Measurements from ENCODE around the gene OR52J3. TPM values are rescaled to one million over a fixed set of nuclear protein-coding genes. Genes with fewer than 3 reads are reported as not detected.

OR52J3 gene
- total RNA-seq, 1 donor from 2014 or later, result not detected

- Histone ChIP-seq H3K4me2 (no peak overlapping the region), H3K79me2 (ENCODE audit: low read depth) (no peaks in the 10 kb centered on the region), H3K27me3 (no peaks in the 10 kb centered on the region), H4K20me1 (ENCODE audit: low read depth) (no peaks in the 10 kb centered on the region), H3K27ac (no peak overlapping the region), H3K36me3 (no peaks in the 10 kb centered on the region), H3K9ac (no peak overlapping the region), H3K4me3 (no peak overlapping the region), H2AFZ (replicated peaks) (no peak overlapping the region), H3F3A (ENCODE audit: low read depth) (no peaks in the 10 kb centered on the region), H3K4me1 (no peaks in the 10 kb centered on the region), H3K9me3 (ENCODE audit: low read depth) (no peaks in the 10 kb centered on the region)
- Mint-ChIP-seq H3K36me3 (no peaks in the 10 kb centered on the region), H3K27me3 (ENCODE audit: insufficient read depth, low read depth) (peaks cover 4% of the 10 kb centered on the region), H3K4me1 (no peaks in the 10 kb centered on the region), H3K27ac (no peak overlapping the region), H3K4me3 (no peak overlapping the region), H3K9me3 (no peaks in the 10 kb centered on the region)
- TF ChIP-seq EZH2phosphoT487 (IDR thresholded peaks at IDR 0.05), result no peak
- TF ChIP-seq EZH2 (IDR thresholded peaks at IDR 0.05), result no peak
- no peak for TF ChIP-seq CTCF (IDR thresholded peaks at IDR 0.05)
- DNase-seq (ENCODE audit: low spot score), result no peak
Measured at GRCh38 chr11:5013012-5013411, 33.3 kb upstream of the OR52J3 start.

- no peak overlapping the region for H3K27ac Mint-ChIP-seq
- DNase-seq (ENCODE audit: low spot score), result no peak
- Histone ChIP-seq H3K79me2 (ENCODE audit: low read depth) (no peaks in the 10 kb centered on the region), H2AFZ (replicated peaks) (no peak overlapping the region), H3K36me3 (no peaks in the 10 kb centered on the region), H3K9ac (no peak overlapping the region), H3K27me3 (no peaks in the 10 kb centered on the region), H3F3A (ENCODE audit: low read depth) (no peaks in the 10 kb centered on the region), H3K4me1 (no peaks in the 10 kb centered on the region), H3K9me3 (ENCODE audit: low read depth) (no peaks in the 10 kb centered on the region), H4K20me1 (ENCODE audit: low read depth) (no peaks in the 10 kb centered on the region), H3K4me3 (no peak overlapping the region), H3K27ac (no peak overlapping the region), H3K4me2 (no peak overlapping the region)
- no peaks in the 10 kb centered on the region for H3K4me1 Mint-ChIP-seq
- no peaks in the 10 kb centered on the region for H3K36me3 Mint-ChIP-seq
- H3K9me3 Mint-ChIP-seq, result peaks cover 6% of the 10 kb centered on the region
- H3K4me3 Mint-ChIP-seq, result no peak overlapping the region
- H3K27me3 Mint-ChIP-seq (ENCODE audit: insufficient read depth, low read depth), result no peaks in the 10 kb centered on the region
- no peak for TF ChIP-seq EZH2phosphoT487 (IDR thresholded peaks at IDR 0.05)
Measured at GRCh38 chr11:5021996-5022395, 24.3 kb upstream of the OR52J3 start.

GRCh38 chr11:5036669-5037068 lies 9.7 kb upstream of the OR52J3 start:
- H3K27me3 ChIP-seq, result no peaks in the 10 kb centered on the region
- H4K20me1 ChIP-seq (ENCODE audit: low read depth), result no peaks in the 10 kb centered on the region
- no peaks in the 10 kb centered on the region for H3F3A ChIP-seq (ENCODE audit: low read depth)
- no peaks in the 10 kb centered on the region for H3K27me3 Mint-ChIP-seq (ENCODE audit: insufficient read depth, low read depth)
- no peaks in the 10 kb centered on the region for H3K9me3 ChIP-seq (ENCODE audit: low read depth)
- H3K4me1 Mint-ChIP-seq, result no peaks in the 10 kb centered on the region
- no peak overlapping the region for H3K4me2 ChIP-seq
- no peak overlapping the region for H3K4me3 Mint-ChIP-seq
- no peaks in the 10 kb centered on the region for H3K4me1 ChIP-seq
- no peak overlapping the region for H2AFZ ChIP-seq (replicated peaks)
- no peaks in the 10 kb centered on the region for H3K9me3 Mint-ChIP-seq
- no peak overlapping the region for H3K27ac Mint-ChIP-seq
- TF ChIP-seq CTCF (IDR thresholded peaks at IDR 0.05) (no peak), EZH2 (IDR thresholded peaks at IDR 0.05) (no peak), EZH2phosphoT487 (IDR thresholded peaks at IDR 0.05) (no peak)
- H3K36me3 ChIP-seq, result no peaks in the 10 kb centered on the region
- no peak overlapping the region for H3K4me3 ChIP-seq
- H3K9ac ChIP-seq, result no peak overlapping the region
- no peaks in the 10 kb centered on the region for H3K36me3 Mint-ChIP-seq
- no peaks in the 10 kb centered on the region for H3K79me2 ChIP-seq (ENCODE audit: low read depth)
- no peak overlapping the region for H3K27ac ChIP-seq
- DNase-seq (ENCODE audit: low spot score), result no peak

- Histone ChIP-seq H3K27ac (no peak overlapping the region), H3K4me3 (no peak overlapping the region), H3K79me2 (ENCODE audit: low read depth) (no peaks in the 10 kb centered on the region), H3K9me3 (ENCODE audit: low read depth) (no peaks in the 10 kb centered on the region), H3K9ac (no peak overlapping the region), H3K27me3 (no peaks in the 10 kb centered on the region), H3K4me2 (no peak overlapping the region), H4K20me1 (ENCODE audit: low read depth) (no peaks in the 10 kb centered on the region), H3F3A (ENCODE audit: low read depth) (no peaks in the 10 kb centered on the region), H3K36me3 (no peaks in the 10 kb centered on the region), H2AFZ (replicated peaks) (no peak overlapping the region), H3K4me1 (no peaks in the 10 kb centered on the region)
- Mint-ChIP-seq H3K4me3 (no peak overlapping the region), H3K27me3 (ENCODE audit: insufficient read depth, low read depth) (no peaks in the 10 kb centered on the region), H3K9me3 (no peaks in the 10 kb centered on the region), H3K27ac (no peak overlapping the region), H3K36me3 (no peaks in the 10 kb centered on the region), H3K4me1 (no peaks in the 10 kb centered on the region)
- DNase-seq (ENCODE audit: low spot score), result no peak
- TF ChIP-seq EZH2 (IDR thresholded peaks at IDR 0.05), result no peak
- no peak for TF ChIP-seq EZH2phosphoT487 (IDR thresholded peaks at IDR 0.05)
- TF ChIP-seq CTCF (IDR thresholded peaks at IDR 0.05), result no peak
Measured at GRCh38 chr11:5037926-5038325, 8.4 kb upstream of the OR52J3 start.

All from neural progenitor cell (in vitro differentiated cells).